HFFc6 (cell line): ENCODE measurements around the gene CNTNAP3. TPM values are rescaled to one million over a fixed set of nuclear protein-coding genes. Genes with fewer than 3 reads are reported as not detected.
"Not testable (repeated sequence)": the region's sequence is repeated elsewhere in the genome, so short reads cannot be mapped to it uniquely, and the experiment has no call there.

Experiments used
- DNase-seq: peaks from one replicate; pipeline ENCODE4 v3.0.0-alpha.2; 2018
- H3K27ac Mint-ChIP-seq: 2 replicates; pipeline ENCODE4 v1.8.0; 2020; ENCODE audit warnings: mild to moderate bottlenecking, mixed read lengths
- H3K27me3 Mint-ChIP-seq: 2 replicates; pipeline ENCODE4 v1.8.0; 2021; ENCODE audit warnings: mild to moderate bottlenecking, moderate library complexity, mixed read lengths; ENCODE audit not compliant: insufficient read depth
- H3K36me3 Mint-ChIP-seq: 2 replicates; pipeline ENCODE4 v1.8.0; 2021; ENCODE audit warnings: low read depth, mixed read lengths
- H3K4me1 Mint-ChIP-seq: 2 replicates; pipeline ENCODE4 v1.8.0; 2020; ENCODE audit warnings: low read depth, mixed read lengths
- H3K4me3 Mint-ChIP-seq: 2 replicates; pipeline ENCODE4 v1.8.0; 2020; ENCODE audit warnings: mild to moderate bottlenecking, moderate library complexity, mixed read lengths
- H3K9me3 Mint-ChIP-seq: 2 replicates; pipeline ENCODE4 v1.8.0; 2020; ENCODE audit warnings: mild to moderate bottlenecking, mixed read lengths
- long read RNA-seq: library from polyadenylated mRNA; unstranded; transcript quantifications from one replicate; pipeline ENCODE4 v2.0.0, GENCODE V29; 2019
- total RNA-seq, 6 experiments: library from RNA; stranded (reverse); fragmentation: NEBNext Ultra II Directional; extraction: Animal tissue kit (Norgen Biotek cat#: 25700); gene quantifications; 2 replicates in 1 of 6; 3 replicates in 5 of 6; pipeline ENCODE4 v1.2.3, GENCODE V29; 2021

Gene CNTNAP3
- not detected for total RNA-seq
- long read RNA-seq = 0 reads

GRCh38 chr9:39287980-39288379 lies at the start of gene CNTNAP3:
Gene CNTNAP3, minus strand, starts transcription at chr9:39288167. Its CDS starts 103 bp downstream, at chr9:39288064.
- H3K4me3 Mint-ChIP-seq, H3K27me3 Mint-ChIP-seq, H3K9me3 Mint-ChIP-seq, H3K4me1 Mint-ChIP-seq, DNase-seq, H3K27ac Mint-ChIP-seq, H3K36me3 Mint-ChIP-seq: not testable (repeated sequence)

GRCh38 chr9:39279995-39280394 lies 8.0 kb downstream of the CNTNAP3 start:
- H3K4me3 Mint-ChIP-seq, H3K27me3 Mint-ChIP-seq, H3K36me3 Mint-ChIP-seq, H3K9me3 Mint-ChIP-seq, H3K27ac Mint-ChIP-seq, DNase-seq, H3K4me1 Mint-ChIP-seq: not testable (repeated sequence)

- DNase-seq, H3K4me3 Mint-ChIP-seq, H3K27me3 Mint-ChIP-seq, H3K36me3 Mint-ChIP-seq, H3K27ac Mint-ChIP-seq, H3K4me1 Mint-ChIP-seq, H3K9me3 Mint-ChIP-seq: not testable (repeated sequence)
Measured at GRCh38 chr9:39242513-39242912, 45.5 kb downstream of the CNTNAP3 start.

- not testable (repeated sequence) for H3K27ac Mint-ChIP-seq, H3K36me3 Mint-ChIP-seq, H3K4me3 Mint-ChIP-seq, H3K4me1 Mint-ChIP-seq, H3K9me3 Mint-ChIP-seq, DNase-seq, H3K27me3 Mint-ChIP-seq
Measured at GRCh38 chr9:39232130-39232991, 55.6 kb downstream of the CNTNAP3 start.

DNA sequence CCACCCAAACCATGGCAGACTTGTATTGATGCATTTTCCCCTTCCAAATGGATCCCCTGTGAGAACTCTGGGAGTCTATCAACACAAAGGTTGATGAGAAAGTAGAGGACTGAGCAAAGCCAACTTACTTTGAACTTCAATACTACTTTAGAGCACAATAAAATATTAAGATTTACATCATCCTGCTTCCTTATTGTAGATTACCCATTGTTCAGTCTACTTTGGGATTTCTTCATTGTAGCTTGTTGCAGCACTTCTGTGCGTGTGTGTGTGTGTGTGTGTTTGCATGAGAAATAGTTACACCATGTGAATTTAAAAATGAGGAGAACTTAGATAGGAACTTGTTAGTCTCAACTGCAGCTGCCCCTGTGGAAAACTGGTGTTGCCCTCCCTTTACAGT lies 72.0 kb downstream of the CNTNAP3 start:
- not testable (repeated sequence) for DNase-seq, H3K4me3 Mint-ChIP-seq, H3K36me3 Mint-ChIP-seq, H3K9me3 Mint-ChIP-seq, H3K4me1 Mint-ChIP-seq, H3K27ac Mint-ChIP-seq, H3K27me3 Mint-ChIP-seq

GRCh38 chr9:39209773-39210172 lies 78.2 kb downstream of the CNTNAP3 start:
- H3K27me3 Mint-ChIP-seq, H3K36me3 Mint-ChIP-seq, H3K27ac Mint-ChIP-seq, H3K4me3 Mint-ChIP-seq, DNase-seq, H3K9me3 Mint-ChIP-seq, H3K4me1 Mint-ChIP-seq: not testable (repeated sequence)

DNA sequence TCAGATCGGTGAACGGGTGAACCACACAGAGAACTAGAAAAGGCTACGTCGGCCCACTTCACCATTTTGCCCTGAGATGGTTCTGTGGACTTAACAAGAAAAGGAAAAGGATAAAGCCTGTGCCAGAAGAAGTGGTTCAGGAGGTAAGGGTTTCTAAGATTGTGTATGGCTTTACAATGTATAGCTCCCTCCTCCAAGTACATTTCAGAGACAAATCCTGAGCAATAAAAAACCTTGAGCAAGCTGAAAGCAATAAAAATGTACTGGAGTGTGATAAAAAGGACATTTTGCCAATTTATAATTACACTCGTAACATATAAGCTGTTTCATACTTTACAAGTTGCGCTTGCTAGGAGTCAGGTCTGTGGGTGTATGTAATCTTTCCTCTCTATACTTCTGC lies 81.3 kb downstream of the CNTNAP3 start:
- not testable (repeated sequence) for H3K36me3 Mint-ChIP-seq, H3K27ac Mint-ChIP-seq, H3K27me3 Mint-ChIP-seq

GRCh38 chr9:39205842-39206241 lies 82.1 kb downstream of the CNTNAP3 start:
- not testable (repeated sequence) for H3K4me3 Mint-ChIP-seq, DNase-seq, H3K27me3 Mint-ChIP-seq, H3K27ac Mint-ChIP-seq, H3K36me3 Mint-ChIP-seq, H3K9me3 Mint-ChIP-seq, H3K4me1 Mint-ChIP-seq

More for the DNA sequence above, 81.3 kb downstream of the CNTNAP3 start:
- H3K9me3 Mint-ChIP-seq, H3K4me3 Mint-ChIP-seq, H3K4me1 Mint-ChIP-seq, DNase-seq: not testable (repeated sequence)

- not testable (repeated sequence) for H3K27ac Mint-ChIP-seq, H3K9me3 Mint-ChIP-seq, H3K4me1 Mint-ChIP-seq, DNase-seq, H3K27me3 Mint-ChIP-seq, H3K36me3 Mint-ChIP-seq, H3K4me3 Mint-ChIP-seq
Measured at GRCh38 chr9:39200412-39200811, 87.6 kb downstream of the CNTNAP3 start.

- not testable (repeated sequence) for H3K27ac Mint-ChIP-seq, DNase-seq, H3K4me3 Mint-ChIP-seq, H3K4me1 Mint-ChIP-seq, H3K9me3 Mint-ChIP-seq, H3K36me3 Mint-ChIP-seq, H3K27me3 Mint-ChIP-seq
Measured at GRCh38 chr9:39198000-39198709, 89.8 kb downstream of the CNTNAP3 start.

DNA sequence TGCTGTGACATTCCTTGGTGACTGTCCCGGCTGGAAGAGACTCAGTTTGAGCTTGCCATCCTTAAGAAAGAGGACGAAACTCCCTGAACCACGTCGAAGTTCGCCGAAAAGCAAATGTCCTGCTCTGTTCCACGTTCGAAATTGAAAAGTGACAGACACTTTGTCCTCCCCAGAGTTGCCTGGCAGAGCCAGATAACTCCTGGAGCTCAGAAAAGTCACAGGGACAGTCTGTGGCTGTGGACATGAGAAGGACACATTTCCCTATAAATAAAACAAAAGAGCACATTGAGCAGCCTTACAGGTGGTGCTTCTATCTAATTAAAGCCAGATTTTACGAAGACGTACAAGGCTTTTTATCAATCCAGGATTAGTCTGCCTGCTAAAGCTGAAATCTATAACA lies 116.6 kb downstream of the CNTNAP3 start:
- not testable (repeated sequence) for H3K9me3 Mint-ChIP-seq, DNase-seq, H3K36me3 Mint-ChIP-seq, H3K4me1 Mint-ChIP-seq, H3K27ac Mint-ChIP-seq, H3K27me3 Mint-ChIP-seq, H3K4me3 Mint-ChIP-seq

- H3K4me3 Mint-ChIP-seq, H3K27ac Mint-ChIP-seq, H3K4me1 Mint-ChIP-seq, H3K9me3 Mint-ChIP-seq, H3K27me3 Mint-ChIP-seq, H3K36me3 Mint-ChIP-seq, DNase-seq: not testable (repeated sequence)
Measured at GRCh38 chr9:39157714-39158113, 130.3 kb downstream of the CNTNAP3 start.

GRCh38 chr9:39132826-39133552 lies 155.0 kb downstream of the CNTNAP3 start:
- H3K36me3 Mint-ChIP-seq, H3K4me3 Mint-ChIP-seq, DNase-seq, H3K27me3 Mint-ChIP-seq, H3K27ac Mint-ChIP-seq, H3K9me3 Mint-ChIP-seq, H3K4me1 Mint-ChIP-seq: not testable (repeated sequence)
